SHP77 (cell line): ENCODE measurements around the gene LAMP1.
"Not testable (repeated sequence)": the region's sequence is repeated elsewhere in the genome, so short reads cannot be mapped to it uniquely, and the experiment has no call there.

Source experiments
- DNase-seq, 2 experiments: peaks; one replicate each; lab custom pipeline; 2025; lab: John Stamatoyannopoulos, UW

Gene LAMP1

DNA sequence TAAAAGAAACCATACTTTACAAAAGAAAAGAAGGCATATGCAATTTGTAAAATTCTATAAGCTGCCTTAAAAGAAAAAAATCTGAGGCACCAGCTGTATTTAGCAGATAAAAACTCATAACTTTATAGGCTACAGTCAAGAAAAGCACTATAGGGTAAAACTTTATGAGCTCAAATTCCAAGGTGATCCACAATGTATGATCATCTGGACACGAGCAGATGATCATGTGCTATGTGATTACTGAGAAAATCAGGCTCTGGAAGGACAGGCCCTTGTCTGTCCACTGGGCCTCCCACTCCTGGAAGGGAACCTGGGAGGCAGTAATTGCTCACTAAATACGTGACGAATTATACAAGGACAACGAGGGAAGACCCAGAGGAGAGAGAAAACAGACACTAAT is 59.6 kb downstream of the LAMP1 start:
- DNase-seq, result no peak

GRCh38 chr13:113357529-113357928 is 60.5 kb downstream of the LAMP1 start:
- DNase-seq, result no peak

DNA sequence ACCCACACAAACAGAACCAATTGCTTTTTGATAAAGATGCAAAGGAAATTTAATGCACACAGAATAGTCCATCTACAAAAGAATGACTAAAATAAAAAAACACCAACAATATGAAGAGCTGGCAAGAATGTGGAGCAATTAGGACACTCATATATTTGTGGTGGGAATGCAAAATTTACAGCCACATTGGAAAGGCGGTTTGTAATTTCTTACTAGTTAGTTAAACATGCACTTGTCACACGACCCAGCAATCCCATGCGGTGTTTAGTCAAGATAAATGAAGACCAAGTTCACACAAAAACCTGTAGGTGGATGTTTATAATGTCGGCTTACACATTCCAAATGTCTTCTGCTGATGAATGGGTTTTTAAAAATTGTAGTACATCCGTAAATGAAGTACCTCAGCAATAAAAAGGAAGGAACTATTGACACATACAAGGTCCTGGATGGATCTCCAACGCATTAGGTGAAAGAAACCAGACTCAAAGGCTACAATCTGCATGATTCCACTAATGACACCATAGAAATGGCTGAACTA is 61.7 kb downstream of the LAMP1 start:
- DNase-seq, result no peak

DNA sequence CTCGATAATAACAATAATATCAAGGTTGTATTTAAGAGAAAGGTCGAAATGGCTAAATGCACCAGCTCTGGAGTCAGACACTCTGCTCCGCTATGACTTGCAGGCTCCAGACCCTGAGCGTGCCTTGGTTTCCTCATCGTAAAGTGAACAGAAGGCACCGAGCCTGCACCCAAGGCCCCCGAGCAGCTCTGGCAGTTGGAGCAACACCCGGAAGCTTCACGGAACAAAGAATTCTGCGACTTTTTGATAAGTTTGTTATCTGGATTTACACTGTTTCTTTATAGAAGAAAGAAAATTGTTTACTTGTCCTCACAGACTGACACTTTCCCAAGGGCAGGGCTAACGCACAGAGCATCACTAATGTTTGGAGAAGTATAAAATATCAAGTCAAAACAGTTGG is 62.5 kb downstream of the LAMP1 start:
- DNase-seq, result no peak

DNA sequence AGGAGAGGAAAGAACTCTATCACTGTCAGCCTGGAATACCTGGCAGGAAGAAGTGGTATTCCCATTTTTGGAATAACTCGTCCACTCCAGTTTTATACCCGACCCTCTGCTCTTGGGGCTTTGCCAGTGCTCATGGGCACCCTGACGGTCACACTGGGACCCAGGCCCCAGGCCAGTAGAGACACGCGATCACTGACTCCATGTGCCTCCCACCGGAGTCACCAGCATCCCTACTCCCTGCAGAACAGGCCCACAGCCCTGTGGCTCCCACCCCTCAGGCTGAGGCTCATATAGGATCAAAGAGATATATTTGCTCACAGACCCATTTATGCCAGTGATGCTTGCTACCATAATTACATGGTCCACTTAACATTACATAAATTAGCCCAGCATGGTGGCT is 63.4 kb downstream of the LAMP1 start:
- no peak for DNase-seq

- DNase-seq, result no peak
Measured at GRCh38 chr13:113361406-113361805, 64.4 kb downstream of the LAMP1 start.

DNA sequence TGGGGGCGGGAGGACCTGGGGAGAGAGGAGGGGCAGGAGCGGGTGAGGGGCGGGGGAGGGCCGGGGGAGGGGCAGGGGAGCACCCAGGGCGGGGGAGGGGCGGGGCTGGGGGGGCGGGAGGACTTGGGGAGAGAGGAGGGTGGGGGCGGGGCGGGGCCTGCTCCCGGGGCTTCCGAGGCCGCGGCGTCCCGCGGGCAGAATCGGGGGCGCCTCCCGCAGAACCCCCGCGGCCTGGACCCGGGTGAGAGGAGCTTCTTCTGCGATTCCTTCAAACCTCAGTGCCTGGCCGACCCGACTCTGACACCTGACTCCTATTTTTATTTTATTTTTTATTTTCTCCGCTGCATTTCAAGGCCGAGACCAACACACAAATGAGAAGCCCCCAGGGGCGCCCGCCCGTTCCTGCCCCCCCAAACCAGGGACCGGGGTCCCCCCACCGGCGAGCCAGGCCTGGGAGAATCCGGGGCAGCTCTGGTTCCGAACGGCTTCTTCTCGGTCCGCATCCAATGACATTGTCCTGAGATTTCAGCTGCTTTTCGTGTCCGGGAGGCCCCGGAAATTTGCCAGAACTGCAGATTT is 67.4 kb downstream of the LAMP1 start:
- no peak for DNase-seq

- DNase-seq, result no peak
Measured at GRCh38 chr13:113364901-113365582, 68.0 kb downstream of the LAMP1 start.

- no peak for DNase-seq
Measured at GRCh38 chr13:113365583-113365970, 68.5 kb downstream of the LAMP1 start.

- no peak for DNase-seq
Measured at GRCh38 chr13:113365971-113366588, 69.0 kb downstream of the LAMP1 start.

- no peak for DNase-seq
Measured at GRCh38 chr13:113367020-113367560, 70.1 kb downstream of the LAMP1 start.

DNA sequence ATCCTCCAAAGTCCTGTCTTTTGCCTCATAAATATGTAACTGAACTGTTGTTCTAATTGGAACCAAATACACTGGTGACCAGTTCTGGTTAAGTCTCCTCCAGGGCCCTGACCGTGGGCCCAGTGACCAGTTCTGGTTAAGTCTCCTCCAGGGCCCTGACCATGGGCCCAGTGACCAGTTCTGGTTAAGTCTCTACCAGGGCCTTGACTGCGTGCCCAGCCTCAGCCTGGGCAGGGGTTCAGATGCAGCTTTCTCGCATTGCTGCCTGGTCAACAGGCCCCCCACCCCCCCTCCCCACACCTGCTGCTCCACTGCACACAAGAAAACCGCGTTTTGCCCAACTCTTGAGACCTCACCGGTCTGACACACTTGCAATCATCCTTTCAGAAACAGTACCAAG is 70.7 kb downstream of the LAMP1 start:
- DNase-seq, result no peak

DNA sequence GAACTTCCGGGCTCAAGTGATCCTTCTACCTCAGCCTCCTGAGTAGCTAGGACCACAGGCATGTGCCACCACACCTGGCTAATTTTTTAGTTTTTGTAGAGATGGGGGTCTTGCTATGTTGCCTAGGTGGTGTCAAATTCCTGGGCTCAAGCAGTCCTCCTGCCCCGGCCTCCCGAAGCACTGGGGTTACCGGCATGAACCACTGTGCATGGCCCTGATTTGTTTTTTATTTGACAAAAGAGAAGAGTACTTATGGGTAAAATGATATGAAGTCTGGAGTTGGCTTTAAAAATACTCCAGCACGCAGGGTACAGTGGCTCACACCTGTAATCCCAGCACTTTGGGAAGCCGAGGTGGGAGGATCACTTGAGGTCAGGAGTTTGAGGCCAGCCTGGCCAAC is 71.3 kb downstream of the LAMP1 start:
- not testable (repeated sequence) for DNase-seq

- DNase-seq, result no peak
Measured at GRCh38 chr13:113369189-113369588, 72.2 kb downstream of the LAMP1 start.

GRCh38 chr13:113369881-113370280 is 72.8 kb downstream of the LAMP1 start:
- DNase-seq, result no peak

DNA sequence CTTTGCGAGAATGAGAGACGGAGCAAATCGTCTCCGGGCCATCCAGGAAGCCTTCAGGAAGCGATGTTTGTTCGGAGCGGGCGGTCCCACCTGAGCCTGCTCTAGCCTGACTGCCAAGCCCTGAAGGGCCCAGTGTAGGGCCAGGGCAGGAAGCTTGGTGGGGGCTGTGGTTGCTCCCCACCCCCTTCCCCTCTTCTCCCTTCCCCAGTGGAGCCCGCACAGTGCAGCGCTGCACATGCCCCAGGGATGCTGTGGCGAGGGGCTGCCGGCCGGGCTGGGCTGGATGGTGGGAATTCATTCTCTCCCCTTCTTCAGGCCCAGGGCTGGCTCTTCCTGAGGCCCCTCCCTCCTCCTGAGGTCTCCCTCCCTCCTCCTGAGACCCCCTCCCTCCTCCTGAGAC is 74.0 kb downstream of the LAMP1 start:
- no peak for DNase-seq

GRCh38 chr13:113371701-113372100 is 74.7 kb downstream of the LAMP1 start:
- DNase-seq, result not testable (repeated sequence)
